ENCODE data around the gene MYDGF.

MYDGF gene

DNA sequence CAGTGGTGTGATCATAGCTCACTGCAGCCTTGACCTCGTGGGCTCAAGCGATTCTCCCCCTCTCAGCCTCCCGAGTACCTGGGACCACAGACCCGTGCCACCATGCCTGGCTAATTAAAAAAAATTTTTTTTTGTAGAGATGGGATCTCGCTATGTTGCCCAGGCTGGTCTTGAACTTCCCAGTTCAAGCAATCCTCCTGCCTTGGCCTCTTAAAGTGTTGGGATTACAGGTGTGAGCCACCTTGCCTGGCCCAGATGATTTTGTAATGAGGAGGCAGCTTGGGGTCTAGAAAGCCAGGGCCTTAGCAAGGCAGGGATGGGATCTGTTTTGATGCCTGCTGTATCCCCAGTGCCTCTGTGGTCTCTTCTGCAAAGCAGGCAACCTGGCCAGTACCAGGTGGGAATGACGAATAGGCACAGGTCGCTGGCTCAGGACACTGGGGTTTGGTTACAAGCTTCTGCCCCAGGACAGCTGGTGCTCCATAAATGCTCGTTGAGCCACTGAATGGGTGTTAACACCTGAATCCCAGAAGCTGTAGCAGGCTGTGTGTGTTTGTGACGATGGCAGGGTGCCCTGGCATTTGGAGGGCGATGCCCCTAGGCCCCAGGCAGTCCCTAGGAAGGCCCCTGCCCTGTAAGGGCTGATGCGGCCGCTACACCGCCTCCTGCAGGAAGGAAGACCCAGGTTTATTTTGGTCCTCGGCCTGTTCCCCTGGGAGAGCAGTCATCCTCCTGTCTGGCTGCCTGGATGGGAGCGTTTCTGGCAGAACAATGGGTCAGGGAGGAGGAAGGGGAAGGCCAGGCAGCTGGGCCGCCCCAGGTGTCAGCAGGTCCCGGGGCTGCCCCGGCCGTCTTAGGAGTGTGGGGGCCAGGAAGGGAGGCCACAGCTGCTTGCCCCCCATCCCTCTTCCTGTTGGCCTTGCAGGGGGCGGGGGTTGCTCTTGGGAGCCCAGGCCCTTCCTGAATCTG, 22.2 kb downstream of the MYDGF start:
- H3K9me3 Mint-ChIP-seq, result no peaks in the 10 kb centered on the region
- peaks cover 4% of the 10 kb centered on the region for H3K36me3 Mint-ChIP-seq (ENCODE audit: low read depth)
- no peaks in the 10 kb centered on the region for H3K27me3 Mint-ChIP-seq
- no peak overlapping the region for H3K4me3 Mint-ChIP-seq
- H3K27ac Mint-ChIP-seq, result no peak overlapping the region
- peaks cover 9% of the 10 kb centered on the region for H3K4me1 Mint-ChIP-seq (ENCODE audit: low read depth)

DNA sequence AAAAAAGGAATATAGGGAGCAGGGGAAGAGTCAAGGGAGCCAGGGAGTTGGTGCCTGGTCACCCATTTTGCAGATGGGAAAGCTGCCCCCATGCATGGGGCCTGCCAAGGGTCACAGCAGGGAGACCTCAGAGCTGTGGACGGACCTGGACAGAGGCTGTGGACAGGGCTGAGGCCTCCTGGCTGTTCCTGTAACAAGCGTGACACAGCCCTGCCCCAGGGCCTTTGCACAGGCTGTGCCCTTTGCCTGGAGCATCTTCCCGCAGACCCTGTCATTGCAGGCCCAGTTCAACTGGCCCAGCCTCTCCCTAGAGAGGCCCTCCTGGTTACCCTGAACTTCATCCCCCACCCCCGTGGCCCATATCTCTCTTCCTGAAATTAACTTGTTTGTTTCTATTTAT, 24.4 kb downstream of the MYDGF start:
- Mint-ChIP-seq H3K36me3 (ENCODE audit: low read depth) (peaks cover 4% of the 10 kb centered on the region), H3K4me1 (ENCODE audit: low read depth) (peaks cover 14% of the 10 kb centered on the region), H3K4me3 (no peak overlapping the region), H3K27ac (no peak overlapping the region), H3K9me3 (no peaks in the 10 kb centered on the region), H3K27me3 (no peaks in the 10 kb centered on the region)

DNA sequence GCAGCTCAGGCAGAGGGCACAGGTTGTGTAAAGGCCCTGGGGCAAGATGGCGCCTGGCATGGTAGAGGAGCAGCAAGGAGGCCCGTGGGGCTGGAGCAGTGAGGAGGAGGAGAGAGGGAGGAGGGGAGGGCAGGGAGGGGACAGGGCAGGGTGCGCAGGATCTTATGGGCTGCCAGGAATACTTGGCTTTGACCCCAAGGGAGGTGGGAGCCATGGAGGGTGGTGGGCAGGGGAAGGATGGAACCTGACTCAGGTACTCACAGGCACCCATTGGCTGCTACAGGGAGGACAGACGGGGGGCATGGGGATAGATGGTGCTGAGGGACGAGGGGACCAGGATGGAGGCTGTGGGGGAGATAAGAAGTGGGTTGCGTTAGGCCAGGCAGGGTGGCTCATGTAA, 27.5 kb downstream of the MYDGF start:
- Mint-ChIP-seq H3K4me3 (no peak overlapping the region), H3K36me3 (ENCODE audit: low read depth) (no peaks in the 10 kb centered on the region), H3K27ac (no peak overlapping the region), H3K9me3 (no peaks in the 10 kb centered on the region), H3K4me1 (ENCODE audit: low read depth) (peaks cover 27% of the 10 kb centered on the region), H3K27me3 (no peaks in the 10 kb centered on the region)

DNA sequence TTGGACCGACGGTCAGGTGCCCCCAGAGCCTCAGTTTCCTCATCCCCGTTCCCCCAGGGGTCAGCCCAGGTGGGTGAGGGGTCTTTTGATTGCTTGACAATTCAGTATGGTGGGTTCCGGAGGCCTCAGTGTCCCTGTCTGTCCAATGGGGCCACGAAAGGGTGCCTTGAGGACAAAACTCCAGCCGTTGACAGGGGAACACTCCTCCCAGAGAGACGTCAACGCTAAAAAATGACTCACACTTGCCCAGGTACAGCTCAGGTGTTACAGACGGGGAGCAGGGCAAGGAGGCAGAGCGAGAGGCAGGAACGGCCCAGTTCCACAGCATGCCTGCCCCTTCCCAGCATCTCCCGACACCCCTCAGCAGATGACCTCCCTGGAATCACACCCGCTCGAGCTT, 29.0 kb downstream of the MYDGF start:
- Mint-ChIP-seq H3K36me3 (ENCODE audit: low read depth) (no peaks in the 10 kb centered on the region), H3K4me1 (ENCODE audit: low read depth) (peaks cover 35% of the 10 kb centered on the region), H3K4me3 (no peak overlapping the region), H3K9me3 (no peaks in the 10 kb centered on the region), H3K27ac (no peak overlapping the region), H3K27me3 (no peaks in the 10 kb centered on the region)

DNA sequence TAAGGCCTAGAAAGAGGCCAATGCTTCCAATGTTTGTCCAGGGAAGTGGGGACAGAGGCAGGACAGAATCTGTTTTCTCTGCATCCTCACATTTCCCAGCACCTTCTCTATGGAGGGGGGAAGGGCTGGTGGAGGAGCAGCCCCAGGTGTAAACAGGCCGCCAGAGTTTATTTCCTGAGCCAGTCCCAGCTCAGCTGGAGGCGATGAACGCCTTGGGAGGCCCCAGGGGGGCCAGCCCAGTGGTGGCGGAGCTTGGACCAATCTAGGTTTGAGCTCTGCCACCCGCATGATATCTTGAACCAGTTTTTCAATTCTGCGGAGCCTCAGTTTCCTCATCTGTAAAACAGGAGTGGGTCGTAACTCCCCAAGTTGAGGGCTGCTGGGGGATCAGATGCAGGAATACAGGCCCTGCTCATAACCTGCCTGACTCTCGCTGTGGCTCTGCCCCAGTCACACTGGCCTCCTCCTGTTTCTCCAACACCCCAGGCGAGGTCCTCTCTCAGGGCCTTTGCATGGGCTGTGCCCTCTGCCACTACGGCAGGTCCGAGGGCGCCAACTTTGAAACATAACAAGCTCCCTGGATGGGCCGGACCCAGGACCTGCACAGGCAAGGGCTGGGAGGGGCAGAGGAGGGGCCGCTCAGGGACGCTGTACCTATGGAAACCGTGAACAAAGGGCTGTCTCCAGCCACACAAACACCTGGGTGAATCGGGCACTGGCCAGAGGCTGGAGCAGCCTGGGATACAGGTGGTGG, 29.7 kb downstream of the MYDGF start:
- Mint-ChIP-seq H3K4me1 (ENCODE audit: low read depth) (peaks cover 35% of the 10 kb centered on the region), H3K36me3 (ENCODE audit: low read depth) (no peaks in the 10 kb centered on the region), H3K27ac (peak overlapping the region; percentile 76)

DNA sequence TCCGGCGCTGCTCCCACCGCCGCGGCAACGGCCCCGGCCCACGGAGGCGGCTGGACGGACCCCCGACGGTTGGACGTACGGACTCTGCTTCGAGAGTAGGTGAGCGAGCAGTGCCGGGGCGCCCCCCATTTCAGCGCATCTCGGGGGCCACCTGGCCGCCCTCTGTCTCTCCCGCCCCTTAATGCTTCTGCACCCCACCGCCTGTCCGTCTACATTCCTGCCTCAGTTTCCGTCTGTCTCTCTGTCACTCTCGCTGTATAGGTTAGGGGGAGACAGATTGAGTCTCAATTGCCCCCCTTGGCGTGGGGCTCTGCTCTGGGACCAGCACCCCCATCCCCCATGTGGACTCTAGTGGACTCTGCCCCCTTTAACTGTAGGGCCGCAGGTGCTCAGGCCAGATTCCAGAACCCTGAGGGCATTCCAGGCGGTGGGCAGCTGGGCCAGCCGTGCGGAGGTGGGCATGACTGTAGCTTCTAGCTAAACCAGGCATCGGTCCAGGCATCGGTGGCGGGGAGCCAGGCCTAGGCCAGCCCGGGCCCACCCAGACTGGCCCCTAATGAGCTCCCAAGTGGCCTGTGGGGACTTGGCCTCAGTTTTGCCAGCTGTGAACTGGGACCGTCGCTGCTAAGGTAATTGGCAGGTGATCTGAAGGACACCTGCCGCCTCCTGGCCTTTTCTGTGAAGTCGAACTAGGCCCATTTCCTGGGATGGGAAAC, 30.5 kb downstream of the MYDGF start:
- H3K27ac Mint-ChIP-seq, result peak overlapping the region; percentile 76
- no peaks in the 10 kb centered on the region for H3K9me3 Mint-ChIP-seq
- peak overlapping the region; percentile 93 for H3K4me3 Mint-ChIP-seq
- no peaks in the 10 kb centered on the region for H3K27me3 Mint-ChIP-seq
- H3K4me1 Mint-ChIP-seq (ENCODE audit: low read depth), result peaks cover 38% of the 10 kb centered on the region
- H3K36me3 Mint-ChIP-seq (ENCODE audit: low read depth), result no peaks in the 10 kb centered on the region

More for the DNA sequence above, 29.7 kb downstream of the MYDGF start:
- Mint-ChIP-seq H3K9me3 (no peaks in the 10 kb centered on the region), H3K4me3 (peak overlapping the region; percentile 93), H3K27me3 (no peaks in the 10 kb centered on the region)

DNA sequence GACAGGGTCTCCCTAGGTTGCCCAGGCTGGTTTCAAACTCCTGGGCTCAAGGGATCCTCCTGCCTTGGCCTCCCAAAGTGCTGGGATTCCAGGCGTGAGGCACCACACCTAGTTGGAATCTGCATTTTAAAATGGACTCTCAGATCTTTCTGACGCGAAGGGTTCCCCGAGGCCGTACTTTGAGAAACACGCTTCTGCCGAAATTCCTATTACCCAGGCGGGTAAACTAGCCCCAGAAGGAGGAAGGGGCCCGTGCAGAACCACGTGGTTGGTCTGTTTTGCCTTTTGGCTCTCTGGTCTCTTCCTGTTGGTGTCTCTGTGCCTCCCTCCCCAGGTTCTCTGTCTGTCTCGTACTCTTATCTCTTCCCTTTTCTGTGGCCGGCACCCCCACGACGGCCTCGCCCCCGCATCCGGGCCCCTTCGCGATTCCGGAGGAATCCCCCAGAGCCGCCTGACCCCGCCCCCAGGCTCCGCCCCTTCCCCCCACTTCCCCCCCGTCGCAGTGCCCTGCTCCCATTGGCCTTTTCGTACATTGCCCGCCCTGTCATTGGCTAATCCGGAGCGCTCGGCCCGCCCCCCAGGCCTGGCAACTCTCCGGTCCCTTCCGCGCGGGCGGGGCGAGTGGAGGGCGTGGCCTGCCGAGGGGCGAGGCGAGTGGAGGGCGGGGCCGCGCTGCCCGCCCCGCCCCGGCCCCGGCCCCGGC, 31.2 kb downstream of the MYDGF start, which contains the start of gene TNFAIP8L1:
Gene TNFAIP8L1 (plus strand): TSS at position 689 of the 703 bp plus-strand sequence. CDS start 12,354 bp downstream, outside the sequence.
- Mint-ChIP-seq H3K9me3 (no peaks in the 10 kb centered on the region), H3K27me3 (no peaks in the 10 kb centered on the region), H3K4me1 (ENCODE audit: low read depth) (peaks cover 44% of the 10 kb centered on the region), H3K36me3 (ENCODE audit: low read depth) (no peaks in the 10 kb centered on the region), H3K27ac (peak within 1 kb of the TSS; percentile 97), H3K4me3 (peak within 1 kb of the TSS; percentile 93)

DNA sequence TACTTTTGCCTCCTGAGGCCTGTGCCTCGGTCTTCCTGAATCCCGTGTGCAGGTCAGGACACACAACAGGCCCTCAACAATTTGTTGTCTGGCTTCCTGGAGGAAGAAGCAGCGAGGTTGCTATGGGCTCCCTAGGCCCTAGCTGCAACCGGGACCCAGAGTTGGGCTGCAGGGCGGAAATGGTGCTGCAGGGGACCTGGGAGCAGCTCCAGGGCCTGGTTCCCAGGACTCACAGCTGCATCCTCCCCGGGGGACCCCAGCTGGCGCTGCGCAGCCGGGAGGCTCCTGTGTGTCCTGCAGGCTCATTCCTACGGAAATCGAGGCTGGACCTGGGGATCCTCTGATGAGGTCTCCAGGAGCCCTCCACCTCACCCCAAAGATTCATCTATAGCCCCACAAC, 31.8 kb downstream of the MYDGF start:
- Mint-ChIP-seq H3K4me1 (ENCODE audit: low read depth) (peaks cover 45% of the 10 kb centered on the region), H3K27ac (peak overlapping the region; percentile 97), H3K4me3 (no peak overlapping the region), H3K9me3 (no peaks in the 10 kb centered on the region), H3K36me3 (ENCODE audit: low read depth) (no peaks in the 10 kb centered on the region), H3K27me3 (no peaks in the 10 kb centered on the region)

DNA sequence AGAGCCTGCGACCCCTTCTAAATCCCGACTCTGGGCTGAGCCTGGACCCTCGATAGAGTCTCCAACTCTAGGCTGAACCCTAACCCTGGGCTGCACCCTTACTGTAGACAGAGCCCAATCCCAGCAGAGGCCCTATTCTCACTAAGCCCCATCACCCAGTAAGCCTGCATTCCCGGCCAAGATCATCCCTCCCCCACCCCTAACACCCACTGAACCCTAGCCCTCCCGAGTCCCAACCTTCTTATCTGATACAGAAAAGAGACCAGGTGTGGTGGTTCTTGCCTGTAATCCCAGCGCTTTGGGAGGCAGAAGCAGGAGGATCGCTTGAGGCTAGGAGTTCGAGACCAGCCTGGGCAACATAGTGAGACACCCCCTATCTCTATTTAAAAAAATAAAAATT, 33.4 kb downstream of the MYDGF start:
- Mint-ChIP-seq H3K4me3 (peak overlapping the region; percentile 54), H3K36me3 (ENCODE audit: low read depth) (no peaks in the 10 kb centered on the region), H3K27me3 (no peaks in the 10 kb centered on the region), H3K27ac (no peak overlapping the region), H3K4me1 (ENCODE audit: low read depth) (peaks cover 47% of the 10 kb centered on the region), H3K9me3 (no peaks in the 10 kb centered on the region)

DNA sequence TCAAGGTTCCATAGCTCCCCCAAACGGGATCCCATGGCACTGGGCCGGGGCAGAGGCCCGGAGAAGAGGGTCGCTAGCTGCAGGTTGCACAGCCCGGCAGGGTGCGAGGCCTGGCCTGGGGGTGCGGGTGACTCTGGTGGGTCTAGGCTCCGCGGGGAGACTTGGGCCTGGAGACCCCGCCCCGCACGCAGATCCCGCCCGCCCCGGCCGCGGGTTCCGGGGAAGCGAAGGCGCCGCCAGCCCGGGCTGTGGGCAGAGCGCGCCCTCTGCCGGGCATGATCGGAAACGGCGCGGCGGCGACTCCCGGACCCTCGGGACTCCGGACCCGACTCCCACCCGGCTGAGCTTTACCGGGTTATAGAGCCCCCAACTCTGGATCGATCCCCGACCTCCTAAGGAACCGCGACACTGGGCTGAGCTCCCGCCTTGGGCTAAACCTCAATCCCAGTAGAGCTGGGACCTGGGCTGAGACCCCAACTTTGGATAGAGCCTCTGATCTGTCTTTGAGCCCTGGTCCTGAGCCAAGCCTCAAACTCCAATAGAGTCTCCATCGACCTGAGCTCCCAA, 33.9 kb downstream of the MYDGF start:
- H3K27me3 Mint-ChIP-seq, result no peaks in the 10 kb centered on the region
- H3K4me1 Mint-ChIP-seq (ENCODE audit: low read depth), result peaks cover 44% of the 10 kb centered on the region
- H3K27ac Mint-ChIP-seq, result no peak overlapping the region
- H3K9me3 Mint-ChIP-seq, result no peaks in the 10 kb centered on the region
- peak overlapping the region; percentile 54 for H3K4me3 Mint-ChIP-seq
- no peaks in the 10 kb centered on the region for H3K36me3 Mint-ChIP-seq (ENCODE audit: low read depth)

DNA sequence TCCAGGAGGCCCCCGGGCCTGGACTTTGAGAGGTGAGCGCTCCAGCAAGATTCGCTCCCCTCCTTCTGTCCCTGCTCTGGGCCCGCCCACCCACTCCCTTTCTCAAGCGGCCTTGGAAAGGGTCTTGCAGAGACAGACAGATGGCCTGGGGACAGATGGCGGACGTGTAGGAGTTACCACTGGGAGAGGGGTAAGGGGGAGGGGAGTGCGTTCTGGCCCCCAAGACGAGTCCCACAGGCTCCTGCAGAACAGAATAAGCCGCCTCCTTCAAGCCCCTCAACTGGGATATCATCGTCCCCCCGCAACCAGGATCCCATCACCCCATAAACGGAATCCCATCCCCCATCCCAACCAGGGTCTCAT, 34.4 kb downstream of the MYDGF start:
- Mint-ChIP-seq H3K27ac (no peak overlapping the region), H3K27me3 (no peaks in the 10 kb centered on the region), H3K4me1 (ENCODE audit: low read depth) (peaks cover 41% of the 10 kb centered on the region)

DNA sequence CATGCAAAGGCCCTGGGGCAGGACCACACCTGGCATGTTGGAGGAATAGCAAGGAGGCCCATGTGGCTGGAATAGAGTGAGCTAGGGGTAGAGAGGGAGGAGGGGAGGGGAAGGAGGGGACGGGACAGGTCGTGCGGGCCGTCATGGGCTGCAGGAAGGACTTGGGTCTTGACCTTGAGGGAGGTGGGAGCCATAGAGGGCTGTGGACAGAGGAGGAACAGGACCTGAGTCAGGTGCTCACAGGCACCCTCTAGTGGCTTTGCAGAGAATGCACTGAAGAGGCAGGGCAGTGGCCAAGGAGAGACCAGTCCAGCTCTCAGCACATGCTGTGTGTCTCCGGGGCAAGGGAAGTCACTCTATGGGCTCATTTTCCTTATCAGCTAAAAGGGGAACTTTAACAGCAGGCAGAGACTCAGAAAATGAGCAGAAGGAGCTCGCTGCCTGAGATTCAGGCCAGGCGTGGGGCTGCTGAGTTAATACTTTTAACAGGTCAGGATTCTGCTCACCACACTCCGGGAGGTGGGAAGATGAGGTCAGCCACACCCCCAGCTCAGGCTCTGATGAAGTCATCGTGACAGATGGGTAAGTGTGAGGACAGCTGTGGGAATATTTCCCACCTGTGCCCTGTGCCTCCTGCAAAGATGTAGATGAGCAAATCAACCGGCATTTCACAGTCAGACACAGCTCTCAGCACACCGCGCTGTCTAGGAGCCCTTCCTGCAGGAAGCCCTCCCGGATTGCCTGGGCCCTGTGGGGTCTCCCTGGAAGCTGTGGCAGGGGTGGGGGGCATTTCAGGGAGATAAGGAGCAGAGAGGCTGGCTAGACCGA, 36.8 kb downstream of the MYDGF start:
- H3K27me3 Mint-ChIP-seq, result no peaks in the 10 kb centered on the region
- H3K4me3 Mint-ChIP-seq, result no peak overlapping the region
- no peak overlapping the region for H3K27ac Mint-ChIP-seq
- H3K36me3 Mint-ChIP-seq (ENCODE audit: low read depth), result no peaks in the 10 kb centered on the region
- peaks cover 26% of the 10 kb centered on the region for H3K4me1 Mint-ChIP-seq (ENCODE audit: low read depth)
- H3K9me3 Mint-ChIP-seq, result no peaks in the 10 kb centered on the region

More for the DNA sequence above, 34.4 kb downstream of the MYDGF start:
- H3K36me3 Mint-ChIP-seq (ENCODE audit: low read depth), result no peaks in the 10 kb centered on the region
- H3K9me3 Mint-ChIP-seq, result no peaks in the 10 kb centered on the region
- no peak overlapping the region for H3K4me3 Mint-ChIP-seq

DNA sequence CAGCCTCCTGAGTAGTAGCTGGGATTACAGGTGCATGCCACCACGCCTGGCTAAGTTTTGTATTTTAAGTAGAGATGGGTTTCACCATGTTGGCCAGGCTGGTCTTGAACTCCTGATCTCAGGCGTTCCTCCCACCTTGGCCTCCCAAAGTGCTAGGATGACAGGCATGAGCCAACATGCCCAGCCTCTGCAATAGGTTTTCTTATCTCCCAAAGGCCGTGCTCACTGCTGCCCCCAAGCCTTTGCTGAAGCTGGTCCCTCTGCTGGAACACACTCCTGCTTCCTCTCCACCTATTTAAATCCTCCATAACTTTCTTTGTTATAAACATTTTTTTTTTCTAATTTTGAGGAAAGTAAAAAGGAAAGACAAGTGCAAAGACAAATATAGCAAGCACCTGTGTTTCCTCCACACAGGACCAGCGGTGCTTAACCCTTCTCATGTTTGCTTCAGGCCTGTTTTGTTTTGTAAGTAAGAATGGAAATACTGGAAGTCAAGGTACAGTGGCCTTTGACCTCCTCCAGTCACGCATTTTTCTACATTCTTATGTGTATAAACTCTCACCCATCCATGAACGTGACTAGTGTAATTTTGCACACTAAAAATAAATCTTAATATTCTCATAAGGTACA, 45.3 kb downstream of the MYDGF start:
- Mint-ChIP-seq H3K27ac (no peak overlapping the region), H3K9me3 (no peaks in the 10 kb centered on the region), H3K36me3 (ENCODE audit: low read depth) (no peaks in the 10 kb centered on the region), H3K27me3 (peaks cover 10% of the 10 kb centered on the region), H3K4me1 (ENCODE audit: low read depth) (no peaks in the 10 kb centered on the region), H3K4me3 (no peak overlapping the region)

Measured in stimulated activated naive CD8-positive, alpha-beta T cell treated with anti-CD3 and anti-CD28 coated beads, Interleukin-15, Interleukin-2, amounts not matched to agents 100 ng/mL and 50 ng/mL, for 24 hours (primary cell).